Glomerular endothelial cell (primary cell): ENCODE results near the gene L2HGDH. TPM values are rescaled to one million over a fixed set of nuclear protein-coding genes. Genes with fewer than 3 reads are reported as not detected.

Experiments
- DNase-seq: peaks from one replicate; pipeline ENCODE4 v3.0.0-alpha.2; 2011; ENCODE audit warnings: low read depth, low spot score; ENCODE audit errors: extremely low read depth
- total RNA-seq: library from RNA; depleted of rRNA; stranded (reverse); fragments of >200 nt; gene quantifications from 2 replicates; pipeline ENCODE4 v1.2.3, GENCODE V29; 2015

Gene L2HGDH
- total RNA-seq, 1 donor from 2014 or later: 8.9 TPM

GRCh38 chr14:50231475-50232275, 80.4 kb downstream of the L2HGDH start, which contains the start of gene SOS2:
Gene SOS2 (minus strand): TSS chr14:50231578. CDS start chr14:50231283, 295 bp downstream.
- no peak for DNase-seq

GRCh38 chr14:50230701-50231474, 81.1 kb downstream of the L2HGDH start:
- DNase-seq: no peak

- no peak for DNase-seq
These were observed 81.7 kb downstream of the L2HGDH start for GRCh38 chr14:50230401-50230700.

GRCh38 chr14:50229681-50230080, 82.3 kb downstream of the L2HGDH start:
- DNase-seq: no peak

- no peak for DNase-seq
These were observed 83.7 kb downstream of the L2HGDH start for GRCh38 chr14:50228313-50228712.

GRCh38 chr14:50225974-50226297, 86.1 kb downstream of the L2HGDH start:
- no peak for DNase-seq

GRCh38 chr14:50225067-50225973, 86.7 kb downstream of the L2HGDH start:
- DNase-seq: no peak

GRCh38 chr14:50222055-50222613, 89.9 kb downstream of the L2HGDH start:
- DNase-seq: no peak

- DNase-seq: no peak
These were observed 93.5 kb downstream of the L2HGDH start for GRCh38 chr14:50218501-50218900.

GRCh38 chr14:50215416-50215815, 96.6 kb downstream of the L2HGDH start:
- no peak for DNase-seq

GRCh38 chr14:50213795-50214194, 98.2 kb downstream of the L2HGDH start:
- no peak for DNase-seq

GRCh38 chr14:50212726-50213125, 99.3 kb downstream of the L2HGDH start:
- DNase-seq: no peak

- DNase-seq: no peak
These were observed 102.0 kb downstream of the L2HGDH start for GRCh38 chr14:50210074-50210473.

GRCh38 chr14:50198499-50198898, 113.5 kb downstream of the L2HGDH start:
- no peak for DNase-seq

- no peak for DNase-seq
These were observed 120.5 kb downstream of the L2HGDH start for GRCh38 chr14:50191499-50191898.

Other genes starting within 250 kb of the L2HGDH start
- gene VCPKMT, start 195.7 kb downstream of the L2HGDH start, total RNA-seq: 3.0 and 3.6 TPM in 2 replicates
- gene SOS2, start 80.7 kb downstream of the L2HGDH start, total RNA-seq: 21.1 and 25.1 TPM in 2 replicates
- gene DMAC2L, start 95 bp upstream of the L2HGDH start, total RNA-seq: 9.6 and 16.0 TPM in 2 replicates
- 15.8 and 24.3 TPM in 2 replicates for gene CDKL1, start 84.7 kb upstream of the L2HGDH start, total RNA-seq
- gene MAP4K5, start 220.3 kb upstream of the L2HGDH start, total RNA-seq: 113 and 155 TPM in 2 replicates
- 2.9 and 6.3 TPM in 2 replicates for gene ATL1, start 247.9 kb upstream of the L2HGDH start, total RNA-seq